BLaER1 treated with 17β-estradiol and CSF1 and Interleukin-3, amounts not matched to agents 10 nM and 100 nM (cell line): ENCODE data around the gene HSD17B2.
"Not testable (repeated sequence)": the region's sequence is repeated elsewhere in the genome, so short reads cannot be mapped to it uniquely, and the experiment has no call there.

Source experiments
- H3K27ac ChIP-seq, 11 experiments: shearing (Covaris generic); formaldehyde crosslinking; 2 replicates each; pipeline ENCODE4 v1.8.1; 2022
- H3K27me3 ChIP-seq, 11 experiments: shearing (Covaris generic); formaldehyde crosslinking; 2 replicates each; pipeline ENCODE4 v1.8.1; 2022
- H3K36me3 ChIP-seq, 11 experiments: shearing (Covaris generic); formaldehyde crosslinking; 2 replicates each; pipeline ENCODE4 v1.8.1; 2022
- H3K4me1 ChIP-seq, 10 experiments: shearing (Covaris generic); formaldehyde crosslinking; 2 replicates each; pipeline ENCODE4 v1.8.1; 2022
- H3K4me2 ChIP-seq, 11 experiments: shearing (Covaris generic); formaldehyde crosslinking; 2 replicates each; pipeline ENCODE4 v1.8.1; 2022
- H3K4me3 ChIP-seq, 10 experiments: shearing (Covaris generic); formaldehyde crosslinking; 2 replicates each; pipeline ENCODE4 v1.8.1; 2022
- H3K9ac ChIP-seq, 11 experiments: shearing (Covaris generic); formaldehyde crosslinking; 2 replicates each; pipeline ENCODE4 v1.8.1; 2022
- H3K9me3 ChIP-seq, 11 experiments: shearing (Covaris generic); formaldehyde crosslinking; replicated peaks in 1 of 11; 2 replicates each; pipeline ENCODE4 v1.8.1; 2022
- H4K20me1 ChIP-seq, 11 experiments: shearing (Covaris generic); formaldehyde crosslinking; 2 replicates each; pipeline ENCODE4 v1.8.1; 2022
- Cebpa-rat ChIP-seq, 11 experiments: shearing (Covaris generic); IDR thresholded peaks; 2 replicates each; pipeline ENCODE4 v1.8.1; 2022

Gene HSD17B2

GRCh38 chr16:82004601-82005000, 30.5 kb upstream of the HSD17B2 start:
- peaks cover 0 to 9% (median 0%) of the 10 kb centered on the region in 11 experiments; a peak in 3 of 22 replicates for H3K36me3 ChIP-seq
- no peak overlapping the region for H3K4me3 ChIP-seq
- no peak for TF ChIP-seq Cebpa-rat (IDR thresholded peaks at IDR 0.05)
- no peaks in the 10 kb centered on the region for H3K4me1 ChIP-seq
- H3K27me3 ChIP-seq: no peaks in the 10 kb centered on the region
- H3K4me2 ChIP-seq: no peak overlapping the region
- no peak overlapping the region for H3K27ac ChIP-seq
- no peaks in the 10 kb centered on the region for H4K20me1 ChIP-seq
- H3K9ac ChIP-seq: no peak overlapping the region
- peaks cover 29 to 34% (median 32%) of the 10 kb centered on the region in 11 experiments for H3K9me3 ChIP-seq

- no peaks in the 10 kb centered on the region for H3K27me3 ChIP-seq
- no peak overlapping the region for H3K9ac ChIP-seq
- TF ChIP-seq Cebpa-rat (IDR thresholded peaks at IDR 0.05): no peak
- H3K27ac ChIP-seq: no peak overlapping the region
- H3K9me3 ChIP-seq: peaks cover 35 to 40% (median 38%) of the 10 kb centered on the region in 11 experiments
- H4K20me1 ChIP-seq: no peaks in the 10 kb centered on the region
- no peaks in the 10 kb centered on the region for H3K4me1 ChIP-seq
- H3K36me3 ChIP-seq: peaks cover 0 to 9% (median 0%) of the 10 kb centered on the region in 11 experiments; a peak in 3 of 22 replicates
- H3K4me3 ChIP-seq: no peak overlapping the region
- no peak overlapping the region for H3K4me2 ChIP-seq
These were observed 29.8 kb upstream of the HSD17B2 start for GRCh38 chr16:82005027-82005830.

- Histone ChIP-seq H4K20me1 (no peaks in the 10 kb centered on the region), H3K27ac (no peak overlapping the region), H3K4me2 (no peak overlapping the region), H3K4me3 (no peak overlapping the region), H3K9ac (no peak overlapping the region), H3K9me3 (peaks cover 43 to 48% (median 46%) of the 10 kb centered on the region in 11 experiments), H3K27me3 (no peaks in the 10 kb centered on the region), H3K4me1 (no peaks in the 10 kb centered on the region), H3K36me3 (peaks cover 0 to 9% (median 0%) of the 10 kb centered on the region in 11 experiments; a peak in 3 of 22 replicates)
- no peak for TF ChIP-seq Cebpa-rat (IDR thresholded peaks at IDR 0.05)
These were observed 29.0 kb upstream of the HSD17B2 start for GRCh38 chr16:82006036-82006435.

GRCh38 chr16:82007189-82007588, 27.9 kb upstream of the HSD17B2 start:
- Histone ChIP-seq H3K9me3 (peaks cover 51 to 60% (median 58%) of the 10 kb centered on the region in 11 experiments), H3K27ac (no peak overlapping the region), H3K9ac (no peak overlapping the region), H3K4me2 (no peak overlapping the region), H3K4me3 (no peak overlapping the region), H3K27me3 (no peaks in the 10 kb centered on the region), H3K4me1 (no peaks in the 10 kb centered on the region), H4K20me1 (no peaks in the 10 kb centered on the region), H3K36me3 (peaks cover 0 to 9% (median 0%) of the 10 kb centered on the region in 11 experiments; a peak in 3 of 22 replicates)
- TF ChIP-seq Cebpa-rat (IDR thresholded peaks at IDR 0.05): no peak

- no peak overlapping the region for H3K4me2 ChIP-seq
- peaks cover 51 to 75% (median 65%) of the 10 kb centered on the region in 11 experiments for H3K9me3 ChIP-seq
- peaks cover 0 to 9% (median 0%) of the 10 kb centered on the region in 11 experiments; a peak in 3 of 22 replicates for H3K36me3 ChIP-seq
- H3K27me3 ChIP-seq: no peaks in the 10 kb centered on the region
- H3K9ac ChIP-seq: no peak overlapping the region
- H3K27ac ChIP-seq: no peak overlapping the region
- peak overlapping the region in 3 of 10 experiments; percentile 13 to 26 (median 13); a peak in 2 of 20 replicates for H3K4me3 ChIP-seq
- no peak for TF ChIP-seq Cebpa-rat (IDR thresholded peaks at IDR 0.05)
- H4K20me1 ChIP-seq: no peaks in the 10 kb centered on the region
- no peaks in the 10 kb centered on the region for H3K4me1 ChIP-seq
These were observed 26.0 kb upstream of the HSD17B2 start for GRCh38 chr16:82008957-82009592.

- Histone ChIP-seq H3K9me3 (peaks cover 53 to 79% (median 67%) of the 10 kb centered on the region in 11 experiments), H3K4me3 (0 out of 20 replicates have a peak overlapping the region, but pooled peaks of 1 of the 10 experiments have one; percentile 10)
- H3K4me2 ChIP-seq: not testable (repeated sequence)
These were observed 25.3 kb upstream of the HSD17B2 start for GRCh38 chr16:82009789-82010188.

GRCh38 chr16:82010649-82011048, 24.4 kb upstream of the HSD17B2 start:
- Histone ChIP-seq H3K4me1 (no peaks in the 10 kb centered on the region), H3K27ac (no peak overlapping the region), H3K4me3 (no peak overlapping the region), H3K4me2 (no peak overlapping the region), H3K9me3 (peaks cover 60 to 86% (median 76%) of the 10 kb centered on the region in 11 experiments), H3K36me3 (peaks cover 0 to 9% (median 0%) of the 10 kb centered on the region in 11 experiments; a peak in 3 of 22 replicates), H3K27me3 (no peaks in the 10 kb centered on the region), H4K20me1 (no peaks in the 10 kb centered on the region), H3K9ac (no peak overlapping the region)
- TF ChIP-seq Cebpa-rat (IDR thresholded peaks at IDR 0.05): no peak

More at GRCh38 chr16:82009789-82010188, 25.3 kb upstream of the HSD17B2 start:
- not testable (repeated sequence) for H3K27me3 ChIP-seq, H3K4me1 ChIP-seq, H3K27ac ChIP-seq, H3K9ac ChIP-seq, H3K36me3 ChIP-seq, H4K20me1 ChIP-seq

- no peaks in the 10 kb centered on the region for H3K27me3 ChIP-seq
- no peak for TF ChIP-seq Cebpa-rat (IDR thresholded peaks at IDR 0.05)
- no peak within 1 kb of the TSS for H3K4me3 ChIP-seq
- peaks cover 60 to 86% (median 80%) of the 10 kb centered on the region in 11 experiments for H3K9me3 ChIP-seq
- H3K27ac ChIP-seq: no peak within 1 kb of the TSS
- H3K4me2 ChIP-seq: no peak within 1 kb of the TSS
- no peaks in the 10 kb centered on the region for H3K4me1 ChIP-seq
- H3K36me3 ChIP-seq: peaks cover 0 to 9% (median 0%) of the 10 kb centered on the region in 11 experiments; a peak in 3 of 22 replicates
- no peaks in the 10 kb centered on the region for H4K20me1 ChIP-seq
- no peak within 1 kb of the TSS for H3K9ac ChIP-seq
These were observed 23.8 kb upstream of the HSD17B2 start, which contains the start of gene SDR42E1 for GRCh38 chr16:82011199-82011641. Gene SDR42E1, minus strand, starts transcription at chr16:82011470. Its CDS starts 10,612 bp downstream, at chr16:82000858.

- Histone ChIP-seq H3K27me3 (no peaks in the 10 kb centered on the region), H3K9ac (no peak overlapping the region), H3K4me2 (no peak overlapping the region), H4K20me1 (no peaks in the 10 kb centered on the region), H3K4me1 (no peaks in the 10 kb centered on the region), H3K36me3 (peaks cover 0 to 9% (median 0%) of the 10 kb centered on the region in 11 experiments; a peak in 1 of 22 replicates), H3K9me3 (peaks cover 45 to 70% (median 62%) of the 10 kb centered on the region in 11 experiments), H3K27ac (no peak overlapping the region), H3K4me3 (no peak overlapping the region)
- TF ChIP-seq Cebpa-rat (IDR thresholded peaks at IDR 0.05): no peak
These were observed 21.9 kb upstream of the HSD17B2 start for GRCh38 chr16:82013139-82013538.
